ENCODE results near the gene ESCO1.

Gene ESCO1

DNA sequence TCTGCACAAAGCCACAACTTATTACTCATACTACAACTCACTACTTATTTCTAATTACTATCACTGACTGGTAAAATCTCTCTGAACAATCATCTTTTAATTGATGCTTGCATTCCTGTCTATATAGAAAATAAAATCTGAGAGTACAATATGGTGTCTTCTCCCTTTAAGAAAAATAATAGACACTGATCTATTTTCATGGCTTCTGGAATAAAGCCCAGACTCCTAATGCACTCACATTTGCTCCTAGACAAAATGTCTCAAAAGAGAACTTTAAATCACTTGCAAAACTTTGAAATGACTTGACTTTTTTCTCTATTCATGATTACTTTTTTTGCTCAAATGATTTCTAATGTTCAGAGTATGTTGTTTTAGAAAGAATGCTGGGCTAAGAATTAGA, 28.7 kb downstream of the ESCO1 start:
- H3K4me3 ChIP-seq (ENCODE audit: low read depth, low read length), result no peak overlapping the region
- no peak for TF ChIP-seq CTCF (IDR thresholded peaks at IDR 0.05; ENCODE audit: borderline replicate concordance, insufficient read depth, low read depth, low read length)

GRCh38 chr18:21559195-21559594, 41.3 kb downstream of the ESCO1 start:
- TF ChIP-seq CTCF (IDR thresholded peaks at IDR 0.05; ENCODE audit: borderline replicate concordance, insufficient read depth, low read depth, low read length), result no peak
- no peak overlapping the region for H3K4me3 ChIP-seq (ENCODE audit: low read depth, low read length)

- TF ChIP-seq CTCF (IDR thresholded peaks at IDR 0.05; ENCODE audit: borderline replicate concordance, insufficient read depth, low read depth, low read length), result no peak
- no peak overlapping the region for H3K4me3 ChIP-seq (ENCODE audit: low read depth, low read length)
Measured at GRCh38 chr18:21557607-21558253, 42.8 kb downstream of the ESCO1 start.

DNA sequence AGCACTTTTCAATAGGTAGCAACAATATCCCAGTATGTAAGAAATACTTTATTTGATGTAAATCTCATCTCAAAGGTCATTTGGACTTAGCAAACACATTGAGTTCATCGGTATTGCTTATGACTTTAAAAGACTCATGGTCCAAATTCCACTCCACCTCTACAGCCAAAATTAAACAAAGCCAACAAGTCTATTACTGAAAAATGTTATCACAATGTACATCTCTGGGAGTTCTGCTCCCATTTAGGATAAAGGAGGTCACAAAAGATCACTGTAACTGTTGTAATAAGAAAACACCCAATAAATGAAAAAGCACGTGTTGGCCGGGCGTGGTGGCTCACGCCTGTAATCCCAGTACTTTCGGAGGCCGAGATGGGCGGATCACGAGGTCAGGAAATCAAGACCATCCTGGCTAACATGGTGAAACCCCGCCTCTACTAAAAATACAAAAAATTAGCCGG, 50.0 kb downstream of the ESCO1 start:
- H3K4me3 ChIP-seq (ENCODE audit: low read depth, low read length), result no peak overlapping the region
- no peak for TF ChIP-seq CTCF (IDR thresholded peaks at IDR 0.05; ENCODE audit: borderline replicate concordance, insufficient read depth, low read depth, low read length)

DNA sequence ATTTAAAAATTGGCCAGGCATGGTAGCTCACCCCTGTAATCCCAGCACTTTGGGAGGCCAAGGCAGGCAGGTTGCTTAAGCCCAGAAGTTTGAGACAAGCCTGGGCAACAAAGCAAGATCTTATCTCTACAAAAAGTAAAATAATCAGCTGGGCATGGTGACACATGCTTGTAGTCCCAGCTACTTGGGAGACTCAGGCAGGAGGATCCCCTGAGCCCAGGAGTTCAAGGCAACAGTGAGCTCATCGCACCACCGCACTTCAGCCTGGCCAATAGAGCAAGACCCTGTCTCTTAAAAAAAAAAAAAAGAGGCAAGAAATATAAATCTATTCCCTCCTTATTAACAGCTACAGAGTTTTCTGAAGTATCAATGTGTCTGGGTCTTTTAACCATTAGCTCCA, 51.9 kb downstream of the ESCO1 start:
- TF ChIP-seq CTCF (IDR thresholded peaks at IDR 0.05; ENCODE audit: borderline replicate concordance, insufficient read depth, low read depth, low read length), result no peak

DNA sequence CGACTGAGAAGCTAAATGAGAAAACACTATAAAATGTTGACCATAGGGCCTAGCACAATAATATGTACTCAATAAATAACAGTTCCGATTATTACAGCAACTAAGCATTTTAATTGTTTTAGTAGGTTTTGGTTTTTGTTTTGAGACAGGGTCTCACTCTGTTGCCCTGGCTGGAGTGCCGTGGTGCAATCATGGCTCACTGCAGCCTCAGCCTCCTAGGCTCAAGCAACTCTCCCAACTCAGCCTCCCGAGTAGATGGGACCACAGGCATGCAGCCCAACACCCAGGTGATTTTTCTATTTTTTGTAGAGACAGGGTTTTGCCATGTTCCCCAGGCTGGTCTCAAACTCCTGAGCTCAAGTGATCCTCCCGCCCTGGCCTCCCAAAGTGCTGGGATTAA, 54.1 kb downstream of the ESCO1 start:
- TF ChIP-seq CTCF (IDR thresholded peaks at IDR 0.05; ENCODE audit: borderline replicate concordance, insufficient read depth, low read depth, low read length), result no peak
- H3K4me3 ChIP-seq (ENCODE audit: low read depth, low read length), result no peak overlapping the region

More for the DNA sequence above, 51.9 kb downstream of the ESCO1 start:
- no peak overlapping the region for H3K4me3 ChIP-seq (ENCODE audit: low read depth, low read length)

DNA sequence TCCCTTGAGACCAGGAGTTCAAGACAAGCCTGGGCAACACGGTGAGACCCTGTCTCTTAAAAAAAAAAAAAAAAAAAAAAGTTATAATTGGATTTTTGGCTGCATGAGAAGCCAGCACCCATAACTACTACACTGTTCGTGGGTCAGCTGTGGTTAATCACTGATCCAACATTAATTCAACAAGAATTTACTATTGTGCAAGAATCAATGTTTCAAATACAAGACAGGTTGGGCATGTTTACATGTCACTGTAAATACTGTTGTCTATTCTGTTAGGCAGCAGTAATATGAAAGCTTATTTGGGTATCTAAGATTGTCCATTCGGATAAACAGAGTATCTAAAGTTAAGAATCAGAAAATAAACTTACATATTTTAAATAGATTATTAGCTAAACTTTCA, 62.3 kb downstream of the ESCO1 start:
- H3K4me3 ChIP-seq (ENCODE audit: low read depth, low read length), result no peak overlapping the region
- TF ChIP-seq CTCF (IDR thresholded peaks at IDR 0.05; ENCODE audit: borderline replicate concordance, insufficient read depth, low read depth, low read length), result no peak
